GM19395 (cell line): ENCODE data around the gene TAS2R9.
"Not testable (repeated sequence)": the region's sequence is repeated elsewhere in the genome, so short reads cannot be mapped to it uniquely, and the experiment has no call there.

Source experiments
- ATAC-seq: cut with Tn5 transposase; IDR thresholded peaks from one replicate; pipeline ENCODE4 v1.9.1; 2021; ENCODE audit warnings: mild to moderate bottlenecking, moderate library complexity; ENCODE audit not compliant: unreplicated experiment

The TAS2R9 gene, protein sequence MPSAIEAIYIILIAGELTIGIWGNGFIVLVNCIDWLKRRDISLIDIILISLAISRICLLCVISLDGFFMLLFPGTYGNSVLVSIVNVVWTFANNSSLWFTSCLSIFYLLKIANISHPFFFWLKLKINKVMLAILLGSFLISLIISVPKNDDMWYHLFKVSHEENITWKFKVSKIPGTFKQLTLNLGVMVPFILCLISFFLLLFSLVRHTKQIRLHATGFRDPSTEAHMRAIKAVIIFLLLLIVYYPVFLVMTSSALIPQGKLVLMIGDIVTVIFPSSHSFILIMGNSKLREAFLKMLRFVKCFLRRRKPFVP

DNA sequence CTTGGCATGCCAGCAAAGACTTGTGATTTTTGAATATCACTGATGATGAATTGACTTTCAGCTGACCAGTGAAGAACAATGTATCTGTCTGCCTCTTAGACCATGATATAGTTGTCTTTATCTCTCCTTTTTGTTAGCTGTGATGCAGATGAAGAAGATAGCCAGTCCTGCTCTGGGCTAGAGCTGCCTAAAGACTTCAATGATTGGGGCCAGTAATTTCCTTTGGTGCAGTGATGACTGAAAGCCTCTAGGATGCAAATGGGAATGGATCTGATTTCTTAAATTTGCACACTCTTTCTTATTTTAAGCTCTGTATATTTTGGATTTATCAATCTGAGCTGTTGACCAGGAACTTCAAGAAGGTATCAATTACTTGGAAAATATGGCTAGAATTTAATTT lies at the start of gene TAS2R9:
Gene TAS2R9 (minus strand): TSS at position 101 of the 400 bp plus-strand sequence. CDS start 93 bp downstream, at position 8.
- no peak for ATAC-seq

DNA sequence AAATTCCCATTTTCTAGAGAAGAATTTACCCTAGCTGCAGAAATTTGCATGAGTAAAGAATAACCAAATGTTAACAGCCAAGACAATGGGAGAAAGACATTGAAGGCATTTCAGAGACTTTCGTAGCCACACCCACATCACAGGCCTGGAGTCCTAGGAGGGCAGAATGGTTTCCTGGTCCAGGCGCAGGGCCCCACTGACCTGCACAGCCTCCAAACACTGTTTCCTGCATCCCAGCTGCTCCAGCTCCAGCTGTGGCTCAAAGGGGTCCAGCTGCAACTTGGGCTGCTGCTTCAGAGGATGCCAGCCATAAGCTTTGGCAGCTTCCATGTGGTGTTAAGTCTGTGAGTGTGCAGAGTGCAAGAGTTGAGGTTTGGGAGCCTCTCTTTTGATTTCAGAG lies 45.8 kb upstream of the TAS2R9 start:
- no peak for ATAC-seq

- no peak for ATAC-seq
Observed at GRCh38 chr12:10853776-10854175, 43.8 kb upstream of the TAS2R9 start.

DNA sequence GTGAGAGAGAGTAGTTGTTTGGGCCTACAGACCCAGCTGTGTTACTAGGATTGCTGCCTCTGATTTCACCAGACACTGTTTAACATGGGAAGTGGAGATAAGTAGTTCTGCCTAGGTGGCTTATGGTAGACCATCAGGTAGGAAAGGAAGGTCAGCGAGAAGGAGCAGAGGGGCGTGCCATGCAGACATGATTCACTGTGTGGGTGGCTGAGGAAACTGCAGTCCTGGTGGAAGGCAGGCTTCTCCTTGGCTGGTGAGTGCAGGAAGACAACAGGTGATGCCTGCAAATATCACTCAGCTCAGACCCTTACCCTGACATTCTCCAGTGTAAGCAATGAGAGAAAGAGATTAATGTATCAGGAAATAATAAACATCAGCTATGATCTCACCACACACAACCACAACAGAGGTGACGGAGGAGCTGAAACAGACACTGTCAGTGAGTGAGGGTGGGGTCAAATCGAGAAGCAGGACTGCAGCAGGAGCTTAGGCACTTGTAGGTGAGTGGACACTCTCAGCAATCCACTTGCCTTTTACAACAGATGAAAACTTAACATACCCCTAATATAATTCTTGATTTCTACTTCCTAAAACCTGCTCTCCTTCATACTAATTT lies 41.4 kb upstream of the TAS2R9 start:
- ATAC-seq, result no peak

- ATAC-seq, result no peak
Observed at GRCh38 chr12:10849425-10849878, 39.5 kb upstream of the TAS2R9 start, which contains the start of gene PRR4. PRR4 (minus strand) TSS chr12:10849475; CDS start chr12:10849437, 38 bp downstream.

- no peak for ATAC-seq
Observed at GRCh38 chr12:10847744-10848143, 37.8 kb upstream of the TAS2R9 start.

DNA sequence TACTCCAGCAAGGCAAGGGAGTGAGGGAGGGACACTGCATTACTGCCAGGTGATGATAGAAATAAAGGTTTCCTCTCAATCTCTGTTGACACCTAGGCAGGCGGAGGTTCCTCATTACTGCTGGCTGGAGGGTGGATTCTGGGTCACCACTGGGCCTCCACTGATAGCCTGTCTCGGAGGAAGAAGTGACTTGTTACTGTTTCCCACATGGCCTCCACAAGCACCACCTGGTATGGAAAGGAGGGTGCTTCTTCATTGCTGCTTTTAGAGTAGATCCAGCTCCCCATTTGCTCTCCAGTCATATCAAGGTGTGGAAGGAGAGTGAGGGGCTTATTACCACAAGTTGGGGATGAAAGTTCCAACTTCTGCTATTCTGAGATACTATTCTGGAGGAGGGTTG lies 32.9 kb upstream of the TAS2R9 start:
- ATAC-seq, result no peak

GRCh38 chr12:10838461-10838860 lies 28.5 kb upstream of the TAS2R9 start:
- ATAC-seq, result no peak

GRCh38 chr12:10829994-10830393 lies 20.0 kb upstream of the TAS2R9 start:
- no peak for ATAC-seq

- no peak for ATAC-seq
Observed at GRCh38 chr12:10826258-10826657, 16.3 kb upstream of the TAS2R9 start, which contains the start of gene TAS2R10. TAS2R10 (minus strand) TSS chr12:10826358; CDS start chr12:10826269, 89 bp downstream.

GRCh38 chr12:10824957-10825356 lies 15.0 kb upstream of the TAS2R9 start:
- ATAC-seq, result no peak

DNA sequence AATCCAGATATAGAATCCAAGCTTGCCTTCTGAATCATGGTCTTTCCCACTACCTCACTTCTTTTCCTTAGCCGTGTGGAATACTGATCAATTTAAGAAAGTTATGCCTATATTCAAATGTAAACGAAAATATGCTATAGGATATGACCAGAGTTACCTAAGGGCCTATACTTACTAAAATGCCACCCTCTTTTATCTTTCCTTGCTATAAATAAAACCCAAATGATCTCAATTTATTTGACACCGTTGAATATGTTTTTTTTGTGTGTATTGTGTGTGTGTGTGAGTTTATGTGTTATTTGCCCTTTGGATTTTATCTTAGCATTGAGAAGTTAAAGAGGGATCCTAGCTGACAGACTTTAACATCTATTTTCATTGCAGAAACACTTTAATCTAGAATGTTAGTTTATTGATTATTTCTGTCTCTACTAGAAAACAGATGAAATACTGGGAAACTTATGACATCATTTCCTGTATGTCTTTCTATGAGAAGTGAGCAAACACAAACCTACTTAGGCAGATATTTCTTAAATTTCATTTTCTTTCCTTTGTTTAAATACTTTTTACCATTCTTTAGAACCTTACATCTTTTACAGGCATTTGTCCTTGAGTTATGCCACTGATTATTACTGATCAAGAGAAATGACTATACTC lies 2.0 kb upstream of the TAS2R9 start:
- ATAC-seq, result no peak

DNA sequence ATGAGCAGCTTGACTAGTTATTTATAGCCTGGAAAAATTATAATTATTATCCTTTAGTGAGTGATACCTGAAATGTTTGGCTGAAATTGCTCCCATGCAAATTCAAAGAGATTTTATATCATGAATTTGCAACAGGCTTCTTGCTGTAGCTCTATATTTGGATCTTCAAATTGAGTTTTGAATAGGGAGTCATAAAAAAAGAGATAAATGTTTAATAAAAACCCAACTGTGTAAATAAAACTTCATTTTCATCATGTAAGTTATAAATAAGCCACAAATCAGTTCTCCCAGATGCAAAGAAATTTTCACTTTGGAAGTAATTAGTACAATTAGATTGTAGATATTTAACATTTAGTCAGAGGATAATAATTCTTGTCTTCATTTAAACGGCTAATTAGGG lies 2.8 kb downstream of the TAS2R9 start, which contains the start of gene TAS2R8:
Gene TAS2R8 (minus strand): TSS at position 101 of the 400 bp plus-strand sequence. CDS start 306 bp downstream, outside the sequence.
- ATAC-seq, result no peak

GRCh38 chr12:10802587-10802986 lies 7.4 kb downstream of the TAS2R9 start, which contains the start of gene TAS2R7:
TAS2R7 (minus strand) TSS chr12:10802627; CDS start chr12:10802570, 57 bp downstream.
- ATAC-seq, result no peak

DNA sequence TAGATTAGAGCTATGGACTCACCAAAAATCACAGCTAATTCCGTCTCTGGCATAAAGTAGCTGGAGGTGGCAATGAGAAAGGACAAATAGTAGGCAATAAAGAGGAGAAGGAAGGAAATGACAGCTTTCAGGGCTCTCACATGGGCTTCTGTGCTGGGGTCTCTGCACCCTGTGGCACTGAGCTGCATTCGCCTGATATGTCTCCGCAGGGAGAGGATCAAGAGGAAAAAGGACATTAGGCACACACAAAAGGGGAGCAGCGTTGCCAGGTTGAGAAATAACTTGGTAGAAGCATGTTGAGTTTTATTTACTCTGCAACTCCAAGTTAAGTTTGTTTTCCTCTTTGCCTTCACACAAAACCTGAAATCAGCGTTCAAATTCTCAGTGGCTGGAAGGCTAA lies 8.2 kb downstream of the TAS2R9 start:
- ATAC-seq, result no peak

DNA sequence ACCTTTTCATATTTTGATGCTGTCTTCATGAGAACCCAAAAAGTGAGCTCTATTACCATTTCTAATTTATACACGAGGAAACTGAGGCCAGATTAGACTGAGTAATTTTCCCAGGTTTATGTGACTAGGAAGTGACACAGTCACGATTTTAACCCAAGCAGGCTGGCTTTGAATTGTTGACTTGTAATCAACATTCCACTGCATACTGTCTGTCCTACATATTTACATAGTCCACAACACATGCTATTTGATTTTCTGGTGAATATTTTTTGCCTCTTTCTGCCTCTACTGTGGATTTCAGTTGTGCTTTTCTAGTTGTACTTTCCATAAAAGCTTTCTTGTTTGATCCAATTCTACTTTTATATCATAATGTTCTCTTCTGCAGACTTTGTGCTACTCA lies 15.7 kb downstream of the TAS2R9 start:
- ATAC-seq, result no peak

DNA sequence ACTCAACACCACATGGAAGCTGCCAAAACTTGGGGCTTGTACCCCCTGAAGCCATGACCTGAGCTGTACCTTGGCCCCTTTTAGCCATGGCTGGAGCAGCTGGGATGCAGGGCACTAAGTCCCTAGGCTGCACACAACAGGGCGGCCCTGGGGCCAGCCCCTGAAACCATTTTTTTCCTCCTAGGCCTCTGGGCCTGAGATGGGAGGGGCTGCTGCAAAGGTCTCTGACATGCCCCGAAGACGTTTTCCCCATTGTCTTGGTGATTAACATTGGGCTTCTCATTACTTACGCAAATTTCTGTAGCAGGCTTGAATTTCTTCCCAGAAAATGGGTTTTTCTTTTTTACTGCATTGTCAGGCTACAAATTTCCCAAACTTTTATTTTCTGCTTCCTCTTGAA lies 18.2 kb downstream of the TAS2R9 start:
- not testable (repeated sequence) for ATAC-seq

GRCh38 chr12:10783252-10783651 lies 26.7 kb downstream of the TAS2R9 start:
- ATAC-seq, result no peak

DNA sequence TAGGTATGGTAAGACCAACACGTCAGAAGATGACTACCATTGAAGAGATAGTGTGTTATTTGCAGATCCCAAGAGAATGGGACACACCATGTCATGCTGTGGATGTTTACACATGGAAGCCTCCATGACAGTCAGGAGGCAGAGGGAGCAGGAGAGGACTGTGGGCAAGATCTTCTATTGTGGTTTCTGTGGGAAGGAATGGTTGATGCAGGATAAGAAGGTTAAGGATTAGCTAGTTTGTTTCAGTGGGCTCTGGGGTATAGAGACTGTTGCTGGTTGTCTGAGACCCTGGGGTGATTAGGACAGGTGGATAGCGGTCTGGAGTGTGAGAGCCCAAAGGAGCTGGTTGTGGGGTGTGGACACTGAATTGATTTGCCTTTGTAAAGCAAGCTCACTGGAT lies 30.9 kb downstream of the TAS2R9 start:
- ATAC-seq, result no peak

- no peak for ATAC-seq
Observed at GRCh38 chr12:10771132-10771733, 38.7 kb downstream of the TAS2R9 start.

DNA sequence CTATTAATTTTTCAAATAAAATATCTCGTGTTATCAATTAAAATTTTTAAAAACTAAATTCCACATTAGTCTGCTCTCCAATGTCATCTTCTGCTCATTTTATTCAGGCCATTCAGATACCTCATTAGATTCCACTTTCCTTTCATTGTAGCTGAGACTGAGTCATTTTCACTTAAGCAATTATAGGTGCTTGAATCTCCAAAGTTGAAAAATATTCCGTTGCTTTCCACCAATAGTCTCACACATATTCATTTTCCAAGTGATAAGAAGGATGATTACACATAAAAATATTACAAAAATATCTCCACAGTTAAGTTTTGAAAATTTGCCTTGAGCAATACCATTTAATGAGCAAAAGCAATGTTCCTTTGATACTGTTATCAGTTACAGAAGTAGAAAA lies 50.3 kb downstream of the TAS2R9 start:
- no peak for ATAC-seq
